PC-9 (cell line): Measurements from ENCODE around the gene RASGRF1. TPM values are rescaled to one million over a fixed set of nuclear protein-coding genes. Genes with fewer than 3 reads are reported as not detected.

Experiments
- BruUV-seq: library from RNA; stranded (reverse); fragments of 400-500 nt; replicated peaks from 2 replicates; lab custom pipeline; 2021; lab: Mats Ljungman, UMichigan
- CTCF ChIA-PET: fragments of 300-600 bp; sonication (Branson Sonifier 250); formaldehyde crosslinking; loops from one replicate; lab custom pipeline; 2022; ENCODE audit warnings: antibody characterized with exemption; lab: Charles Lee
- POLR2A ChIA-PET: fragments of 300-600 bp; sonication (Branson Sonifier 250); formaldehyde crosslinking; loops from one replicate; lab custom pipeline; 2022; ENCODE audit warnings: antibody characterized with exemption; ENCODE audit not compliant: unreplicated experiment; lab: Charles Lee
- DNase-seq, 2 experiments: peaks; one replicate each; pipeline versions ENCODE4 v3.0.0 to v3.0.0-alpha.2; 2015 to 2022; ENCODE audit warnings: mixed read lengths in 1 of 2
- H2AFZ ChIP-seq: fragments of 200-600 bp; sonication (generic); 2 replicates; pipeline ENCODE4 v1.8.1; 2017; ENCODE audit warnings: antibody characterized with exemption
- H3F3A ChIP-seq: fragments of 200-600 bp; sonication (generic); 2 replicates; pipeline ENCODE4 v1.8.1; 2017; ENCODE audit warnings: antibody characterized with exemption, mild to moderate bottlenecking, low read depth; ENCODE audit not compliant: insufficient read depth
- H3K27ac ChIP-seq: fragments of 200-600 bp; sonication (generic); 2 replicates; pipeline ENCODE4 v1.6.1; 2016; ENCODE audit warnings: mixed run types
- H3K27me3 ChIP-seq: fragments of 200-600 bp; sonication (generic); 2 replicates; pipeline ENCODE4 v1.6.1; 2016; ENCODE audit warnings: low read depth, mixed run types; ENCODE audit not compliant: insufficient read depth
- H3K36me3 ChIP-seq: fragments of 200-600 bp; sonication (generic); 2 replicates; pipeline ENCODE4 v1.6.1; 2016; ENCODE audit warnings: low read depth, mixed run types
- H3K4me1 ChIP-seq: fragments of 200-600 bp; sonication (generic); replicated peaks from 2 replicates; pipeline ENCODE4 v1.6.1; 2016; ENCODE audit warnings: mixed run types; ENCODE audit not compliant: insufficient read depth
- H3K4me2 ChIP-seq: fragments of 200-600 bp; sonication (generic); 2 replicates; pipeline ENCODE4 v1.6.1; 2017; ENCODE audit warnings: mixed run types
- H3K4me3 ChIP-seq: fragments of 200-600 bp; sonication (generic); 2 replicates; pipeline ENCODE4 v1.6.1; 2016; ENCODE audit warnings: mixed run types
- H3K79me2 ChIP-seq: fragments of 200-600 bp; sonication (generic); 2 replicates; pipeline ENCODE4 v1.6.1; 2017; ENCODE audit warnings: low read depth, mixed run types
- H3K9me2 ChIP-seq: fragments of 200-600 bp; sonication (generic); 2 replicates; pipeline ENCODE4 v1.8.1; 2017; ENCODE audit warnings: mild to moderate bottlenecking; ENCODE audit not compliant: insufficient read depth
- H3K9me3 ChIP-seq: fragments of 200-600 bp; sonication (generic); 2 replicates; pipeline ENCODE4 v1.8.1; 2016; ENCODE audit warnings: low read depth; ENCODE audit not compliant: insufficient read depth
- H4K20me1 ChIP-seq: fragments of 200-600 bp; sonication (generic); 2 replicates; pipeline ENCODE4 v1.8.1; 2017; ENCODE audit not compliant: insufficient read depth
- EZH2 ChIP-seq: fragments of 200-600 bp; sonication (generic); IDR thresholded peaks from 2 replicates; pipeline ENCODE4 v1.8.0; 2017; ENCODE audit warnings: antibody characterized with exemption, low read depth
- intact Hi-C: fragments of 100-400 bp; cut with micrococcal nuclease; formaldehyde crosslinking; loops from one replicate; pipeline ENCODE4 v1.10.0; 2022; ENCODE audit not compliant: unreplicated experiment
- total RNA-seq: library from RNA; stranded (reverse); gene quantifications from 2 replicates; pipeline ENCODE4 v1.2.3, GENCODE V29; 2021
- TF ChIP-seq, protein P1 (sequence below): fragments of 200-600 bp; sonication (generic); conservative IDR thresholded peaks from 2 replicates; pipeline ENCODE4 v1.6.1; 2017; ENCODE audit warnings: mixed run types, antibody characterized with exemption, mild to moderate bottlenecking, moderate library complexity

The RASGRF1 gene
- total RNA-seq, 1 experiment from 2014 or later: 6.0 TPM

DNA sequence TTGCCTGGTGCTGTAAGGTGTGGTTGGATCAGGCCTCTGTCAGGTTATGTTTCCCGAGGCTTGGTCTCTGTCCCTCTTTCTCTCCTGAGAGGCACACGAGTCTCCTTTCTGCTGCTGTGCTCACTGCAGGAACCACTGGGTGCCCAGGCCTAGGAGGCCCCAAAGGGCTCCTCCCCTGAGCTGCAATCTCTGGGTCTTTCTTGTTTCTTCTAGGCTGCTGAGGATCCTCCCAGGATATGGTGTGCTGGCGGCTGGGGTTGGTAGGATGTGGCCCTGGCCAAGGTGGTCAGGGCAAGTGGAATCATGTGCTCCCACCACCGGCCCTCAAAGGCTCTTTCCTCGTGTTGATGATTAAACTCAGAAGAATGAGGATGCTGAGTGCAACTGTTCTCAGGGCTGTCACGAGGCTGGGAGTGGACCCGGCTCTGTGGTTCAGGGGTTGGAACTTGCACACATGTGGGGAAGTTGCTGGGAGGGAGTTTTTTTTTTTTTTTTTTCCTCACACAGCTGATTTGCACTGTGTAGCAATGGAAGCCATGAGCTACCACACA, 102.1 kb downstream of the RASGRF1 start:
- H3K4me1 ChIP-seq: peaks cover 16% of the 10 kb centered on the region
- BruUV-seq: no TSS peak
- H3K4me3 ChIP-seq: no peak overlapping the region
- no peaks in the 10 kb centered on the region for H3K36me3 ChIP-seq
- no peaks in the 10 kb centered on the region for H3K9me2 ChIP-seq
- H3K79me2 ChIP-seq: no peaks in the 10 kb centered on the region
- peak overlapping the region; percentile 43 for H3K4me2 ChIP-seq
- peak overlapping the region; percentile 44 for H2AFZ ChIP-seq
- DNase-seq: peak; percentile 89 to 97
- ChIA-PET CTCF (interaction anchor here (0.6 to 1.0 kb wide), 7 partner anchors 9 to 608 kb away, joined by 3 to 14 read pairs (median 4); no protein-coding TSS in a partner anchor), POLR2A (interaction anchor here (0.6 to 0.7 kb wide), 2 partner anchors 9 to 25 kb away, joined by 4 to 6 read pairs; no protein-coding TSS in a partner anchor)
- H3K27ac ChIP-seq: peak overlapping the region; percentile 81
- H4K20me1 ChIP-seq: no peaks in the 10 kb centered on the region
- no peaks in the 10 kb centered on the region for H3K27me3 ChIP-seq
- intact Hi-C loops: loop anchor here (2.0 to 5.0 kb wide), 3 partner anchors 41 to 184 kb away; partner anchors contain the start of gene CTSH
- no peaks in the 10 kb centered on the region for H3K9me3 ChIP-seq
- H3F3A ChIP-seq: peaks cover 16% of the 10 kb centered on the region; the same call in 1 of the 2 replicates
- TF ChIP-seq, protein P1, sequence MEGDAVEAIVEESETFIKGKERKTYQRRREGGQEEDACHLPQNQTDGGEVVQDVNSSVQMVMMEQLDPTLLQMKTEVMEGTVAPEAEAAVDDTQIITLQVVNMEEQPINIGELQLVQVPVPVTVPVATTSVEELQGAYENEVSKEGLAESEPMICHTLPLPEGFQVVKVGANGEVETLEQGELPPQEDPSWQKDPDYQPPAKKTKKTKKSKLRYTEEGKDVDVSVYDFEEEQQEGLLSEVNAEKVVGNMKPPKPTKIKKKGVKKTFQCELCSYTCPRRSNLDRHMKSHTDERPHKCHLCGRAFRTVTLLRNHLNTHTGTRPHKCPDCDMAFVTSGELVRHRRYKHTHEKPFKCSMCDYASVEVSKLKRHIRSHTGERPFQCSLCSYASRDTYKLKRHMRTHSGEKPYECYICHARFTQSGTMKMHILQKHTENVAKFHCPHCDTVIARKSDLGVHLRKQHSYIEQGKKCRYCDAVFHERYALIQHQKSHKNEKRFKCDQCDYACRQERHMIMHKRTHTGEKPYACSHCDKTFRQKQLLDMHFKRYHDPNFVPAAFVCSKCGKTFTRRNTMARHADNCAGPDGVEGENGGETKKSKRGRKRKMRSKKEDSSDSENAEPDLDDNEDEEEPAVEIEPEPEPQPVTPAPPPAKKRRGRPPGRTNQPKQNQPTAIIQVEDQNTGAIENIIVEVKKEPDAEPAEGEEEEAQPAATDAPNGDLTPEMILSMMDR: no peak
- no peak for TF ChIP-seq EZH2

DNA sequence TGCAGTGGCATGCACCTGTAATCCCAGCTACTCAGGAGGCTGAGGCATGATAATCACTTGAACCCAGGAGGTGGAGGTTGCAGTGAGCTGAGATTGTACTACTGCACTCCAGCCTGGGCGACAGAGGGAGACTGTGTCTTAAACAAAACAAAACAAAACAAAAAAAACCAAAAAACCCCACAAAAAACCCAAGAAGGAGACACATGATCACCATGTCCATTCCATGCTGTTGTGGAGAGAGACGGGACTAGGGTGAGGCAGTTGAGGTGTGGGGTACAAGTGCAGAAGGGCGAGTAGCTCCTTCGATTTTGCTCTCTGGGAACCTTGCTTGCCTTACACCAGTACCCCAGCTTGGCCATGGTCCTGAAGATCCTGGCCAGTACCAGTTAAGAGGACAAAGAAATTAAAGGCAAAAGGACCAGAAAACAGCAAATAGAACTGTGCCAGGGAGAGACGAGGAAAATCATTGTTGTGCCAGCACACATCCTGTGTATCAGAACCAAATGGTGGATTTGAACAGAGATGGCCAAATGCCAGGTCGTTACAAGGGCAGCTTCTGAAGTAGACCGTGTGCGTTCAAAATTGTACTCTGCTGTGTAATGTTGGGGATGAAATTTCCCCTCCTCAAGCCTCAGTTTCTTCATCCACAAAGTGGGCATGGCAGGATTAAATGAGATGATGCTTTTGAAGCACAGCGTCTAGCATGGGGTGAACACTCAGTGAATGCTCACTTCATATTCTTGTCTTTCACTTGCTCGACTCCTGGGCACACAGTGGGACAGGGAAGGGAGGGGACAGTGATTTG, 102.8 kb downstream of the RASGRF1 start:
- Histone ChIP-seq H4K20me1 (no peaks in the 10 kb centered on the region), H3K27me3 (no peaks in the 10 kb centered on the region), H3K36me3 (no peaks in the 10 kb centered on the region), H3K4me3 (no peak overlapping the region), H3K9me2 (no peaks in the 10 kb centered on the region), H3F3A (peaks cover 16% of the 10 kb centered on the region; the same call in 1 of the 2 replicates), H3K27ac (peak overlapping the region; percentile 81), H3K79me2 (no peaks in the 10 kb centered on the region), H3K4me1 (peaks cover 16% of the 10 kb centered on the region), H2AFZ (peak overlapping the region; percentile 44; the same call in 1 of the 2 replicates), H3K4me2 (peak overlapping the region; percentile 35), H3K9me3 (no peaks in the 10 kb centered on the region)
- intact Hi-C loops: loop anchor here (2.0 to 5.0 kb wide), 3 partner anchors 40 to 185 kb away; partner anchors contain the start of gene CTSH
- ChIA-PET POLR2A (no interaction called here), CTCF (no interaction called here)
- TSS peak; percentile 68 for BruUV-seq
- DNase-seq: no peak
- TF ChIP-seq, protein P1: no peak
- TF ChIP-seq EZH2: no peak

DNA sequence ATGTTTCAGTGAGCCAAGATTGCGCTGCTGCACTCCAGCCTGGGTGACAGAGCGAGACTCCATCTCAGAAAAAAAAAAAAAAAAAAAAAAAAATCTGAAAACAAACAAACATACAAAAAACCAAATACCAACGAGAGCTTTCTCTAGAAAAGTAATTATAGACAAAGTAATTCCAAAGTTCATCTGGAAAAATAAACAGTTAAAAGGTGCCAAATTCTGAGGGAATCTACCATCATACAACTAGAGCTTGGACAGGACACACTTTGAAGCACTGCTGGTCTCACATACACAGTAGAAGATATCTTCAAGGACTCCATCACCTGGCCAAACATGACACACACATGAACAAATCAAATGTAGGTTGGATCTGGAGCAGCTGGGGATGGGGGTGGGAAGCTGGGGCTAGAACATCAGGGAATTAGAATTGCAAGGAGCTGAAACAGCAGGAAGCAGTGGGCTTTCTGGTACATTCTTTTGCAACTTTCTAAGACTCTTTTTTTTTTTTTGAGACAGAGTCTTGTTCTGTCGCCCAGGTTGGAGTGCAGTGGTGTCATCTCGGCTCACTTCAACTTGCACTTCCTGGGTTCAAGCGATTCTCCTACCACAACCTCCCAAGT, 104.6 kb downstream of the RASGRF1 start:
- H3K27me3 ChIP-seq: no peaks in the 10 kb centered on the region
- TF ChIP-seq, protein P1: no peak
- TF ChIP-seq EZH2: no peak
- no peaks in the 10 kb centered on the region for H3K9me2 ChIP-seq
- H3K4me3 ChIP-seq: no peak overlapping the region
- H3K79me2 ChIP-seq: no peaks in the 10 kb centered on the region
- H3F3A ChIP-seq: peaks cover 16% of the 10 kb centered on the region; the same call in 1 of the 2 replicates
- peaks cover 16% of the 10 kb centered on the region for H3K4me1 ChIP-seq
- H3K4me2 ChIP-seq: no peak overlapping the region
- no peaks in the 10 kb centered on the region for H4K20me1 ChIP-seq
- no peak overlapping the region for H3K27ac ChIP-seq
- no TSS peak for BruUV-seq
- intact Hi-C loops: loop anchor here (5.0 kb wide), 2 partner anchors 39 to 186 kb away; partner anchors contain the start of gene CTSH
- no peak for DNase-seq
- no peak overlapping the region for H2AFZ ChIP-seq
- H3K36me3 ChIP-seq: no peaks in the 10 kb centered on the region
- CTCF ChIA-PET: interaction anchor here (0.7 kb wide), 2 partner anchors 19 to 656 kb away, joined by 8 to 13 read pairs; no protein-coding TSS in a partner anchor
- H3K9me3 ChIP-seq: no peaks in the 10 kb centered on the region
- POLR2A ChIA-PET: no interaction called here
